Muscle of leg (tissue), 11 donors: Measurements from ENCODE around the gene MYPOP. TPM values are rescaled to one million over a fixed set of nuclear protein-coding genes. Genes with fewer than 3 reads are reported as not detected.

Experiments used
- DNase-seq: peaks from one replicate; pipeline ENCODE4 v3.0.0; 2013
- H3K27ac ChIP-seq: one replicate; pipeline ENCODE4 v1.5.1; 2013; ENCODE audit warnings: mild to moderate bottlenecking, low read length, control low read depth
- H3K27me3 ChIP-seq: one replicate; pipeline ENCODE4 v1.6.1; 2013; ENCODE audit warnings: low read length; ENCODE audit not compliant: control insufficient read depth, insufficient read depth
- H3K36me3 ChIP-seq: one replicate; pipeline ENCODE4 v1.6.1; 2013; ENCODE audit warnings: low read length; ENCODE audit not compliant: control insufficient read depth, insufficient read depth
- H3K4me1 ChIP-seq: one replicate; pipeline ENCODE4 v1.6.1; 2013; ENCODE audit warnings: low read length; ENCODE audit not compliant: control insufficient read depth, insufficient read depth
- H3K4me3 ChIP-seq: one replicate; pipeline ENCODE4 v1.5.1; 2013; ENCODE audit warnings: low read length, control low read depth
- H3K9me3 ChIP-seq: replicated peaks from 2 replicates; pipeline ENCODE4 v1.6.1; 2013; ENCODE audit warnings: low read depth, low read length; ENCODE audit not compliant: control insufficient read depth
- WGBS: methylation state at CpG from one replicate; pipeline ENCODE4 v1.1.5; 2013; ENCODE audit warnings: missing lambda C conversion rate; ENCODE audit not compliant: insufficient coverage; 5-methylcytosine and 5-hydroxymethylcytosine counted together
- polyA plus RNA-seq, 8 donors: library from polyadenylated mRNA; unstranded; fragments of 120-200 nt; gene quantifications; one replicate each; pipeline versions ENCODE4 v1.2.1 to v1.2.3, GENCODE V29; 2013; ENCODE audit warnings: inconsistent platforms in 1 of 8, low replicate concordance in 1 of 8; ENCODE audit not compliant: insufficient read length in 8 of 8, insufficient read depth in 1 of 8
- total RNA-seq: library from RNA; stranded (reverse); fragments of 120-200 nt; gene quantifications from one replicate; pipeline ENCODE4 v1.2.4, GENCODE V29; 2013

The MYPOP gene
- total and polyA plus RNA-seq, 9 donors: 1.3 to 5.5 (median 4.2) TPM

GRCh38 chr19:45852145-45852750 lies 50.2 kb downstream of the MYPOP start:
- 97% methylated on average over 6 of the region's 10 CpGs for WGBS
- no peaks in the 10 kb centered on the region for H3K9me3 ChIP-seq
- no peak for DNase-seq
- H3K27ac ChIP-seq: no peak overlapping the region
- no peaks in the 10 kb centered on the region for H3K4me1 ChIP-seq
- H3K4me3 ChIP-seq: no peak overlapping the region
- H3K27me3 ChIP-seq: no peaks in the 10 kb centered on the region
- H3K36me3 ChIP-seq: peaks cover 63% of the 10 kb centered on the region

- Histone ChIP-seq H3K27ac (no peak overlapping the region), H3K4me3 (no peak overlapping the region), H3K4me1 (no peaks in the 10 kb centered on the region), H3K27me3 (no peaks in the 10 kb centered on the region), H3K36me3 (peaks cover 72% of the 10 kb centered on the region), H3K9me3 (no peaks in the 10 kb centered on the region)
- DNase-seq: no peak
- 94% methylated on average over 3 of the region's 4 CpGs for WGBS
These were observed 53.5 kb downstream of the MYPOP start for GRCh38 chr19:45848922-45849321.

GRCh38 chr19:45847663-45848062 lies 54.8 kb downstream of the MYPOP start:
- Histone ChIP-seq H3K36me3 (peaks cover 71% of the 10 kb centered on the region), H3K27me3 (no peaks in the 10 kb centered on the region), H3K27ac (no peak overlapping the region), H3K4me1 (no peaks in the 10 kb centered on the region), H3K9me3 (no peaks in the 10 kb centered on the region), H3K4me3 (no peak overlapping the region)
- no peak for DNase-seq
- 91% methylated on average over 10 of the region's 13 CpGs for WGBS

GRCh38 chr19:45842198-45842597 lies 60.2 kb downstream of the MYPOP start:
- H3K4me3 ChIP-seq: no peak overlapping the region
- H3K9me3 ChIP-seq: no peaks in the 10 kb centered on the region
- no peaks in the 10 kb centered on the region for H3K27me3 ChIP-seq
- no peaks in the 10 kb centered on the region for H3K4me1 ChIP-seq
- DNase-seq: no peak
- H3K27ac ChIP-seq: no peak overlapping the region
- peaks cover 62% of the 10 kb centered on the region for H3K36me3 ChIP-seq
- 96% methylated on average over 8 of the region's 14 CpGs for WGBS

Other genes with a start within 250 kb of the MYPOP start
- gene GIPR, start 234.4 kb downstream of the MYPOP start, total RNA-seq: 0.09 TPM
- gene GIPR, start 234.4 kb downstream of the MYPOP start, polyA plus RNA-seq: 1 to 10 TPM in 1 of 8 donors, under 1 TPM in 6, not detected in 1; 0.04 to 1.8 (median 0.32) TPM
- 446 TPM for gene SNRPD2, start 210.7 kb downstream of the MYPOP start, total RNA-seq
- gene SNRPD2, start 210.7 kb downstream of the MYPOP start, polyA plus RNA-seq: 100 to 1,000 TPM; 253 to 349 (median 288) TPM
- 2.2 TPM for gene QPCTL, start 209.9 kb downstream of the MYPOP start, total RNA-seq
- gene QPCTL, start 209.9 kb downstream of the MYPOP start, polyA plus RNA-seq: 1 to 10 TPM; 2.8 to 6.8 (median 3.9) TPM
- gene FBXO46, start 171.7 kb downstream of the MYPOP start, total RNA-seq: 7.3 TPM
- 10 to 100 TPM in 6 of 8 donors, 1 to 10 TPM in 2; 7.5 to 16.1 (median 12.7) TPM for gene FBXO46, start 171.7 kb downstream of the MYPOP start, polyA plus RNA-seq
- not detected for gene MEIOSIN, start 169.2 kb downstream of the MYPOP start, total RNA-seq
- gene MEIOSIN, start 169.2 kb downstream of the MYPOP start, polyA plus RNA-seq: under 1 TPM in 1 of 8 donors, not detected in 7; 0.04 TPM
- gene SIX5, start 133.4 kb downstream of the MYPOP start, total RNA-seq: 14.9 TPM
- gene SIX5, start 133.4 kb downstream of the MYPOP start, polyA plus RNA-seq: 10 to 100 TPM; 16.7 to 31.9 (median 25.3) TPM
- gene DMPK, start 120.1 kb downstream of the MYPOP start, total RNA-seq: 158 TPM
- 100 to 1,000 TPM; 236 to 390 (median 333) TPM for gene DMPK, start 120.1 kb downstream of the MYPOP start, polyA plus RNA-seq
- gene DMWD, start 109.8 kb downstream of the MYPOP start, total RNA-seq: 29.1 TPM
- gene DMWD, start 109.8 kb downstream of the MYPOP start, polyA plus RNA-seq: 10 to 100 TPM; 32.6 to 57.1 (median 45.0) TPM
- 0.09 TPM for gene RSPH6A, start 87.3 kb downstream of the MYPOP start, total RNA-seq
- under 1 TPM in 2 of 8 donors, not detected in 6; 0.05 to 0.11 TPM for gene RSPH6A, start 87.3 kb downstream of the MYPOP start, polyA plus RNA-seq
- gene SYMPK, start 39.5 kb downstream of the MYPOP start, total RNA-seq: 25.8 TPM
- gene SYMPK, start 39.5 kb downstream of the MYPOP start, polyA plus RNA-seq: 10 to 100 TPM; 32.5 to 44.0 (median 38.8) TPM
- gene FOXA3, start 38.3 kb downstream of the MYPOP start, total RNA-seq: not detected
- gene FOXA3, start 38.3 kb downstream of the MYPOP start, polyA plus RNA-seq: under 1 TPM in 3 of 8 donors, not detected in 5; 0.09 to 0.41 (median 0.12) TPM
- gene IRF2BP1, start 16.5 kb downstream of the MYPOP start, total RNA-seq: 17.5 TPM
- gene IRF2BP1, start 16.5 kb downstream of the MYPOP start, polyA plus RNA-seq: 10 to 100 TPM; 16.4 to 21.8 (median 19.4) TPM
- gene NANOS2, start 12.2 kb upstream of the MYPOP start, total RNA-seq: not detected
- not detected for gene NANOS2, start 12.2 kb upstream of the MYPOP start, polyA plus RNA-seq
- 0.98 TPM for gene NOVA2, start 71.3 kb upstream of the MYPOP start, total RNA-seq
- gene NOVA2, start 71.3 kb upstream of the MYPOP start, polyA plus RNA-seq: 1 to 10 TPM; 2.6 to 5.3 (median 3.9) TPM
- gene CCDC61, start 92.9 kb upstream of the MYPOP start, total RNA-seq: 6.1 TPM
- 1 to 10 TPM; 6.2 to 9.0 (median 7.0) TPM for gene CCDC61, start 92.9 kb upstream of the MYPOP start, polyA plus RNA-seq
- gene PGLYRP1, start 120.4 kb upstream of the MYPOP start, total RNA-seq: 0.27 TPM
- gene PGLYRP1, start 120.4 kb upstream of the MYPOP start, polyA plus RNA-seq: 1 to 10 TPM in 2 of 8 donors, under 1 TPM in 6; 0.60 to 2.3 (median 0.66) TPM
- gene IGFL4, start 138.4 kb upstream of the MYPOP start, total RNA-seq: 1.9 TPM
- gene IGFL4, start 138.4 kb upstream of the MYPOP start, polyA plus RNA-seq: 10 to 100 TPM in 1 of 8 donors, 1 to 10 TPM in 7; 1.2 to 11.3 (median 2.9) TPM
- gene IGFL3, start 222.1 kb upstream of the MYPOP start, total RNA-seq: not detected
- gene IGFL3, start 222.1 kb upstream of the MYPOP start, polyA plus RNA-seq: not detected
- gene IGFL2, start 245.6 kb upstream of the MYPOP start, total RNA-seq: 0.09 TPM
- gene IGFL2, start 245.6 kb upstream of the MYPOP start, polyA plus RNA-seq: 10 to 100 TPM in 1 of 8 donors, under 1 TPM in 2, not detected in 5; 0.15 to 11.4 (median 0.51) TPM